ENCODE measurements around the gene PSMD8.

The PSMD8 gene

DNA sequence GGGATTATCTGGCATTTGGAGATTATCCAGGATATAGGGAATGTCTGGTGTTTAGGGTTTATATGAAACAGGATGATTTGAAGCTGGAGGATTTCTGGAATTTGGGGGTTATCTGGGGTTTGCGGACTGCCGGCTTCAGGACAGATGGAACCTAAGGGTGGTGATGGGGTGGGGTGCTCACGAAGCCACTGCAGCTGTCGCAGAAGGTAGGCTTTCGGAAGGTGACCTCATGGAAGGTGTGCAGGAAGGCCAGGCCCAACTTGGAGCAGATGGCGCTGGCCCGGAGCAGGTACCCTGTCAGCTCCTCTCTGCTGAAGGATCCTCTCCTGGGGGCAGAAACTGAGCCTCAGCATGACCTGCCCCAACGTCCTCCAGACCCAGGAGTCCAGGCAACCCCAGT, 38.1 kb downstream of the PSMD8 start:
- H3K27me3 ChIP-seq (ENCODE audit: low read length), result no peaks in the 10 kb centered on the region
- no peaks in the 10 kb centered on the region for H3F3A ChIP-seq (ENCODE audit: insufficient read depth)
- no peaks in the 10 kb centered on the region for H3K79me2 ChIP-seq (ENCODE audit: insufficient read depth, low read length)
- no peaks in the 10 kb centered on the region for H3K9me3 ChIP-seq (ENCODE audit: insufficient read depth, low read length)
- no peaks in the 10 kb centered on the region for H3K36me3 ChIP-seq (ENCODE audit: low read length)
- no peak overlapping the region for H3K4me2 ChIP-seq (ENCODE audit: low read depth, low read length, poor library complexity, severe bottlenecking)
- TF ChIP-seq CTCF (IDR thresholded peaks at IDR 0.05; ENCODE audit: insufficient read depth, low read length, poor library complexity, severe bottlenecking) (no peak), EZH2phosphoT487 (conservative IDR thresholded peaks at IDR 0.05; ENCODE audit: low read length) (no peak)
- no peak overlapping the region for H2AFZ ChIP-seq (ENCODE audit: low read depth, low read length, severe bottlenecking)
- H3K4me3 ChIP-seq (ENCODE audit: insufficient read depth, low read length, poor library complexity, severe bottlenecking), result no peak overlapping the region
- no peak overlapping the region for H3K9ac ChIP-seq (ENCODE audit: low read length)
- H4K20me1 ChIP-seq (ENCODE audit: low read depth, low read length), result no peaks in the 10 kb centered on the region
- no peak overlapping the region for H3K27ac ChIP-seq (ENCODE audit: low read depth, low read length)
- no peaks in the 10 kb centered on the region for H3K9me2 ChIP-seq (replicated peaks; ENCODE audit: insufficient read depth, low read length)

GRCh38 chr19:38412961-38413360, 38.6 kb downstream of the PSMD8 start:
- H3K27ac ChIP-seq (ENCODE audit: low read depth, low read length), result no peak overlapping the region
- TF ChIP-seq CTCF (IDR thresholded peaks at IDR 0.05; ENCODE audit: insufficient read depth, low read length, poor library complexity, severe bottlenecking) (no peak), EZH2phosphoT487 (conservative IDR thresholded peaks at IDR 0.05; ENCODE audit: low read length) (no peak)
- H3K9me2 ChIP-seq (replicated peaks; ENCODE audit: insufficient read depth, low read length), result no peaks in the 10 kb centered on the region
- no peak overlapping the region for H3K9ac ChIP-seq (ENCODE audit: low read length)
- no peaks in the 10 kb centered on the region for H3K27me3 ChIP-seq (ENCODE audit: low read length)
- no peak overlapping the region for H3K4me2 ChIP-seq (ENCODE audit: low read depth, low read length, poor library complexity, severe bottlenecking)
- H3K4me3 ChIP-seq (ENCODE audit: insufficient read depth, low read length, poor library complexity, severe bottlenecking), result no peak overlapping the region
- no peaks in the 10 kb centered on the region for H3K9me3 ChIP-seq (ENCODE audit: insufficient read depth, low read length)
- H3K79me2 ChIP-seq (ENCODE audit: insufficient read depth, low read length), result no peaks in the 10 kb centered on the region
- H4K20me1 ChIP-seq (ENCODE audit: low read depth, low read length), result no peaks in the 10 kb centered on the region
- no peaks in the 10 kb centered on the region for H3K36me3 ChIP-seq (ENCODE audit: low read length)
- H3F3A ChIP-seq (ENCODE audit: insufficient read depth), result no peaks in the 10 kb centered on the region
- H2AFZ ChIP-seq (ENCODE audit: low read depth, low read length, severe bottlenecking), result no peak overlapping the region

DNA sequence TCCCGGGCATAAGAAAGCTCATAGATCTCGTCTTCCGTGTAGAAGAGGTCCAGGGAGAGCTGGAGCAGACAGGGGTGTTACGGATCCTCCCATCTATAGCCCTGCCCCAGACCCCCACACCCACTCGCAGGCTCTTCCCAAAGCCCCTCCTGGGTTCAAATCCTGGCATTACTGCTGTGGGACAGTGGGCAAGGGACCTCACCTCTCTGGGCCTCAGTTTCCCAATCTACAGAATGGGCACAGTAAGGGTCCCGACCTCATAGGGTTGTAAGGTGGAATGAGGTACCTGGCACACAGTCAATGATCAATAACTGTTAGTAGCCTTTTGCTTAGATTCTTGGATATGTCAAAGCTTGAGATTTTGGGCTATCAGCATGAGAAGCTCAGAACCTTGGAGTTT, 39.0 kb downstream of the PSMD8 start:
- Histone ChIP-seq H2AFZ (ENCODE audit: low read depth, low read length, severe bottlenecking) (no peak overlapping the region), H4K20me1 (ENCODE audit: low read depth, low read length) (no peaks in the 10 kb centered on the region), H3K4me3 (ENCODE audit: insufficient read depth, low read length, poor library complexity, severe bottlenecking) (no peak overlapping the region), H3K79me2 (ENCODE audit: insufficient read depth, low read length) (no peaks in the 10 kb centered on the region), H3F3A (ENCODE audit: insufficient read depth) (no peaks in the 10 kb centered on the region), H3K9me3 (ENCODE audit: insufficient read depth, low read length) (no peaks in the 10 kb centered on the region), H3K9ac (ENCODE audit: low read length) (no peak overlapping the region), H3K36me3 (ENCODE audit: low read length) (no peaks in the 10 kb centered on the region), H3K4me2 (ENCODE audit: low read depth, low read length, poor library complexity, severe bottlenecking) (no peak overlapping the region), H3K9me2 (replicated peaks; ENCODE audit: insufficient read depth, low read length) (no peaks in the 10 kb centered on the region), H3K27ac (ENCODE audit: low read depth, low read length) (no peak overlapping the region), H3K27me3 (ENCODE audit: low read length) (no peaks in the 10 kb centered on the region)
- no peak for TF ChIP-seq CTCF (IDR thresholded peaks at IDR 0.05; ENCODE audit: insufficient read depth, low read length, poor library complexity, severe bottlenecking)
- no peak for TF ChIP-seq EZH2phosphoT487 (conservative IDR thresholded peaks at IDR 0.05; ENCODE audit: low read length)

- Histone ChIP-seq H3K36me3 (ENCODE audit: low read length) (no peaks in the 10 kb centered on the region), H3K4me2 (ENCODE audit: low read depth, low read length, poor library complexity, severe bottlenecking) (no peak overlapping the region), H3K27me3 (ENCODE audit: low read length) (no peaks in the 10 kb centered on the region), H3K27ac (ENCODE audit: low read depth, low read length) (no peak overlapping the region), H2AFZ (ENCODE audit: low read depth, low read length, severe bottlenecking) (no peak overlapping the region), H3F3A (ENCODE audit: insufficient read depth) (no peaks in the 10 kb centered on the region), H3K79me2 (ENCODE audit: insufficient read depth, low read length) (no peaks in the 10 kb centered on the region), H3K4me3 (ENCODE audit: insufficient read depth, low read length, poor library complexity, severe bottlenecking) (no peak overlapping the region), H3K9me2 (replicated peaks; ENCODE audit: insufficient read depth, low read length) (no peaks in the 10 kb centered on the region), H4K20me1 (ENCODE audit: low read depth, low read length) (no peaks in the 10 kb centered on the region), H3K9ac (ENCODE audit: low read length) (no peak overlapping the region), H3K9me3 (ENCODE audit: insufficient read depth, low read length) (no peaks in the 10 kb centered on the region)
- no peak for TF ChIP-seq CTCF (IDR thresholded peaks at IDR 0.05; ENCODE audit: insufficient read depth, low read length, poor library complexity, severe bottlenecking)
- TF ChIP-seq EZH2phosphoT487 (conservative IDR thresholded peaks at IDR 0.05; ENCODE audit: low read length), result no peak
Observed at GRCh38 chr19:38417146-38417543, 42.8 kb downstream of the PSMD8 start.

All from SU-DHL-6 (cell line).